Panc1 (cell line): ENCODE results near the gene CYP4V2. TPM values are rescaled to one million over a fixed set of nuclear protein-coding genes. Genes with fewer than 3 reads are reported as not detected.

Experiments used
- ATAC-seq: fragments of 200-7000 bp; cut with Tn5 transposase; 2 replicates; pipeline ENCODE4 v1.9.1; 2020; ENCODE audit warnings: mild to moderate bottlenecking, moderate library complexity
- BruUV-seq: library from RNA; stranded (reverse); fragments of 400-500 nt; replicated peaks from 2 replicates; lab custom pipeline; 2021; lab: Mats Ljungman, UMichigan
- CTCF ChIA-PET: fragments of 300-600 bp; sonication (Branson Sonifier 250); formaldehyde crosslinking; loops from one replicate; lab custom pipeline; 2022; ENCODE audit warnings: antibody characterized with exemption; lab: Charles Lee
- POLR2A ChIA-PET: fragments of 300-600 bp; sonication (Branson Sonifier 250); formaldehyde crosslinking; loops from one replicate; lab custom pipeline; 2022; ENCODE audit warnings: antibody characterized with exemption; lab: Charles Lee
- DNase-seq: peaks from one replicate; pipeline ENCODE4 v3.0.0-alpha.2; 2010; ENCODE audit warnings: low read depth, low spot score
- H3K27ac ChIP-seq: 2 replicates; pipeline ENCODE4 v1.5.1; 2011; ENCODE audit warnings: mild to moderate bottlenecking, low read length, inconsistent platforms
- H3K27me3 ChIP-seq: fragments of 200-500 bp; sonication (Bioruptor generic); 2 replicates; pipeline ENCODE4 v1.6.0; 2014; ENCODE audit warnings: low read length, inconsistent platforms; ENCODE audit not compliant: control insufficient read depth, insufficient read depth
- H3K36me3 ChIP-seq: fragments of 200-500 bp; sonication (Bioruptor generic); 2 replicates; pipeline ENCODE4 v1.5.1; 2014; ENCODE audit warnings: inconsistent platforms, mild to moderate bottlenecking, low read length, moderate library complexity; ENCODE audit not compliant: control insufficient read depth, insufficient read depth
- H3K4me1 ChIP-seq: 2 replicates; pipeline ENCODE4 v1.5.1; 2011; ENCODE audit warnings: inconsistent platforms, mild to moderate bottlenecking, low read length, moderate library complexity; ENCODE audit not compliant: control insufficient read depth, insufficient read depth
- H3K4me3 ChIP-seq, 2 experiments: 2 replicates each; pipeline ENCODE4 v1.5.1; 2011 to 2012; ENCODE audit warnings: low read depth in 2 of 2, low read length in 2 of 2, mild to moderate bottlenecking in 2 of 2, inconsistent platforms in 1 of 2, moderate library complexity in 1 of 2
- H3K9me3 ChIP-seq: fragments of 200-500 bp; sonication (Bioruptor generic); 2 replicates; pipeline ENCODE4 v1.5.1; 2014; ENCODE audit warnings: low read depth, mild to moderate bottlenecking, inconsistent platforms, low read length, moderate library complexity; ENCODE audit not compliant: control insufficient read depth, insufficient read depth
- POLR2AphosphoS5 ChIP-seq: IDR thresholded peaks from 2 replicates; pipeline ENCODE4 v1.6.1; 2012; ENCODE audit warnings: mild to moderate bottlenecking, low read depth, low read length, moderate library complexity
- SIN3A ChIP-seq: IDR thresholded peaks from 2 replicates; pipeline ENCODE4 v1.6.1; 2012; ENCODE audit warnings: low read depth, mild to moderate bottlenecking, low read length, moderate library complexity, borderline replicate concordance; ENCODE audit not compliant: insufficient read depth
- TCF7L2 ChIP-seq: IDR thresholded peaks from 2 replicates; pipeline ENCODE4 v1.6.1; 2011; ENCODE audit warnings: mild to moderate bottlenecking, low read depth, low read length, inconsistent platforms
- in situ Hi-C: cut with HindIII; loops from 2 replicates; pipeline ENCODE4 v1.10.0; 2016; ENCODE audit warnings: low sequenced_read_pairs, low pct_unique_long_range_greater_than_20kb
- intact Hi-C: fragments of 100-400 bp; cut with micrococcal nuclease; formaldehyde crosslinking; loops from one replicate; pipeline ENCODE4 v1.10.0; 2022; ENCODE audit not compliant: unreplicated experiment
- total RNA-seq: library from RNA; stranded (reverse); gene quantifications from one replicate; pipeline ENCODE4 v1.2.1, GENCODE V29; 2021; ENCODE audit not compliant: unreplicated experiment
- TF ChIP-seq, protein P1 (sequence below): fragments of 450-650 bp; IDR thresholded peaks from 2 replicates; pipeline ENCODE4 v1.5.1; 2017; ENCODE audit warnings: mild to moderate bottlenecking
- TF ChIP-seq, protein P2 (sequence below), 2 experiments: IDR thresholded peaks; 2 replicates each; pipeline ENCODE4 v1.6.1; 2011 to 2012; ENCODE audit warnings: low read depth in 2 of 2, control low read depth in 1 of 2, low read length in 1 of 2, mild to moderate bottlenecking in 1 of 2, moderate library complexity in 1 of 2; ENCODE audit not compliant: insufficient read depth in 1 of 2

The CYP4V2 gene
- total RNA-seq, 1 experiment from 2014 or later, result 1.1 TPM

DNA sequence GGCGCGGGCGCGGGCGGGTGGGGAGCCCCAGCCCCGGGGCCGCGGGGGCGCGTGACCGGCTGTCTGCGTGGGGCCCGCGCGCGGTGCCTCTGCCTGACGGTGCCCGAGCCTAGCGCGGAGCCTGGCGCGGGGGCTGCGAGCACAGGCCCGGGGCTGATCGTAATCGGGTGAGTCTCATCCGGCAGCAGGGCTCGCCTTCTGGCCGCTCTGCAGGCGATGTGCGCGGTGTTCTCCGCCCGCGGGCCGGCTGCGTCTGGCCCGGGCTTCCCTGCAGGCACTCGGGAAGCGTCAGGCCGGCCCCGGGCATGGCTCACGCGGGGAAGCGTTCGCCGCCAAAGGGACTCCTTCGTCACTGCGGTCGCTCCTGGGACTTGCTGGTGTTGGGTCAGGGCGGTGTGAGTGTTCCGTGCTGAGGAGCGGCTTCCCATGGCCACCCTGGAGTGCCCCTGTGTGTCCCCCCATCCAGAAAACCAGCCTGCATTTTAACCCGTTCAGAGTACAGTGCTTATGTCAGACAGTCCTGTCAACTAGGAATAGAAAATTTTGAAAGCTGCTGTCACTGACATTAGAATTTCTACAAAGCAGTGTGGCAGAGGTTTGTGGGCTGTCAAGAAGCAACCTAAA is 46.3 kb upstream of the CYP4V2 start:
- TF ChIP-seq SIN3A (no peak), POLR2AphosphoS5 (no peak), TCF7L2 (no peak)
- TF ChIP-seq, protein P1, sequence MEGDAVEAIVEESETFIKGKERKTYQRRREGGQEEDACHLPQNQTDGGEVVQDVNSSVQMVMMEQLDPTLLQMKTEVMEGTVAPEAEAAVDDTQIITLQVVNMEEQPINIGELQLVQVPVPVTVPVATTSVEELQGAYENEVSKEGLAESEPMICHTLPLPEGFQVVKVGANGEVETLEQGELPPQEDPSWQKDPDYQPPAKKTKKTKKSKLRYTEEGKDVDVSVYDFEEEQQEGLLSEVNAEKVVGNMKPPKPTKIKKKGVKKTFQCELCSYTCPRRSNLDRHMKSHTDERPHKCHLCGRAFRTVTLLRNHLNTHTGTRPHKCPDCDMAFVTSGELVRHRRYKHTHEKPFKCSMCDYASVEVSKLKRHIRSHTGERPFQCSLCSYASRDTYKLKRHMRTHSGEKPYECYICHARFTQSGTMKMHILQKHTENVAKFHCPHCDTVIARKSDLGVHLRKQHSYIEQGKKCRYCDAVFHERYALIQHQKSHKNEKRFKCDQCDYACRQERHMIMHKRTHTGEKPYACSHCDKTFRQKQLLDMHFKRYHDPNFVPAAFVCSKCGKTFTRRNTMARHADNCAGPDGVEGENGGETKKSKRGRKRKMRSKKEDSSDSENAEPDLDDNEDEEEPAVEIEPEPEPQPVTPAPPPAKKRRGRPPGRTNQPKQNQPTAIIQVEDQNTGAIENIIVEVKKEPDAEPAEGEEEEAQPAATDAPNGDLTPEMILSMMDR, result no peak
- TF ChIP-seq, protein P2, sequence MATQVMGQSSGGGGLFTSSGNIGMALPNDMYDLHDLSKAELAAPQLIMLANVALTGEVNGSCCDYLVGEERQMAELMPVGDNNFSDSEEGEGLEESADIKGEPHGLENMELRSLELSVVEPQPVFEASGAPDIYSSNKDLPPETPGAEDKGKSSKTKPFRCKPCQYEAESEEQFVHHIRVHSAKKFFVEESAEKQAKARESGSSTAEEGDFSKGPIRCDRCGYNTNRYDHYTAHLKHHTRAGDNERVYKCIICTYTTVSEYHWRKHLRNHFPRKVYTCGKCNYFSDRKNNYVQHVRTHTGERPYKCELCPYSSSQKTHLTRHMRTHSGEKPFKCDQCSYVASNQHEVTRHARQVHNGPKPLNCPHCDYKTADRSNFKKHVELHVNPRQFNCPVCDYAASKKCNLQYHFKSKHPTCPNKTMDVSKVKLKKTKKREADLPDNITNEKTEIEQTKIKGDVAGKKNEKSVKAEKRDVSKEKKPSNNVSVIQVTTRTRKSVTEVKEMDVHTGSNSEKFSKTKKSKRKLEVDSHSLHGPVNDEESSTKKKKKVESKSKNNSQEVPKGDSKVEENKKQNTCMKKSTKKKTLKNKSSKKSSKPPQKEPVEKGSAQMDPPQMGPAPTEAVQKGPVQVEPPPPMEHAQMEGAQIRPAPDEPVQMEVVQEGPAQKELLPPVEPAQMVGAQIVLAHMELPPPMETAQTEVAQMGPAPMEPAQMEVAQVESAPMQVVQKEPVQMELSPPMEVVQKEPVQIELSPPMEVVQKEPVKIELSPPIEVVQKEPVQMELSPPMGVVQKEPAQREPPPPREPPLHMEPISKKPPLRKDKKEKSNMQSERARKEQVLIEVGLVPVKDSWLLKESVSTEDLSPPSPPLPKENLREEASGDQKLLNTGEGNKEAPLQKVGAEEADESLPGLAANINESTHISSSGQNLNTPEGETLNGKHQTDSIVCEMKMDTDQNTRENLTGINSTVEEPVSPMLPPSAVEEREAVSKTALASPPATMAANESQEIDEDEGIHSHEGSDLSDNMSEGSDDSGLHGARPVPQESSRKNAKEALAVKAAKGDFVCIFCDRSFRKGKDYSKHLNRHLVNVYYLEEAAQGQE (IDR thresholded peaks at IDR 0.05; ENCODE audit: insufficient read depth in 1 of 2, low read depth in 2 of 2, low read length in 1 of 2), result no peak
- Histone ChIP-seq H3K4me3 (peak overlapping the region; percentile 21 to 27), H3K36me3 (no peaks in the 10 kb centered on the region), H3K27me3 (peaks cover 15% of the 10 kb centered on the region), H3K27ac (no peak overlapping the region), H3K9me3 (no peaks in the 10 kb centered on the region), H3K4me1 (peaks cover 4% of the 10 kb centered on the region; the same call in 1 of the 2 replicates)
- peak; percentile 72 for ATAC-seq
- BruUV-seq, result no TSS peak
- in situ Hi-C loops, result no loop called here
- intact Hi-C loops, result no loop called here
- ChIA-PET POLR2A (interaction anchor here (0.5 kb wide), 1 partner anchor 8 kb away, joined by 3 read pairs; no protein-coding TSS in a partner anchor), CTCF (no interaction called here)
- no peak for DNase-seq

GRCh38 chr4:186146458-186146857 is 44.9 kb upstream of the CYP4V2 start:
- POLR2A ChIA-PET, result no interaction called here
- no peak for TF ChIP-seq POLR2AphosphoS5
- TF ChIP-seq TCF7L2, result no peak
- TF ChIP-seq, protein P2 (IDR thresholded peaks at IDR 0.05; ENCODE audit: insufficient read depth in 1 of 2, low read depth in 2 of 2, low read length in 1 of 2), result no peak
- no peak for TF ChIP-seq SIN3A
- TF ChIP-seq, protein P1, result no peak
- Histone ChIP-seq H3K36me3 (no peaks in the 10 kb centered on the region), H3K9me3 (no peaks in the 10 kb centered on the region), H3K4me1 (peaks cover 4% of the 10 kb centered on the region; the same call in 1 of the 2 replicates), H3K27me3 (peaks cover 15% of the 10 kb centered on the region), H3K4me3 (no peak overlapping the region), H3K27ac (no peak overlapping the region)
- no TSS peak for BruUV-seq
- in situ Hi-C loops, result no loop called here
- ATAC-seq, result no peak
- intact Hi-C loops, result no loop called here
- no peak for DNase-seq
- CTCF ChIA-PET, result no interaction called here
